Breast epithelium (tissue), 4 donors: ENCODE measurements around the gene TTC22. TPM values are rescaled to one million over a fixed set of nuclear protein-coding genes. Genes with fewer than 3 reads are reported as not detected.

Experiments used
- DNase-seq, 2 donors: peaks; one replicate each; pipeline ENCODE4 v3.0.0-alpha.2; 2019; ENCODE audit warnings: low spot score in 2 of 2
- H3K27ac ChIP-seq, 2 donors: fragments of 200-600 bp; sonication (generic) in 1 of 2; one replicate each; pipeline ENCODE4 v1.5.1; 2016 to 2019; ENCODE audit warnings: mild to moderate bottlenecking in 1 of 2
- H3K27me3 ChIP-seq, 2 donors: fragments of 200-600 bp; sonication (generic) in 1 of 2; one replicate each; pipeline versions ENCODE4 v1.5.1 to v1.6.0; 2017 to 2019; ENCODE audit warnings: control low read depth in 1 of 2, mild to moderate bottlenecking in 1 of 2
- H3K36me3 ChIP-seq: fragments of 200-600 bp; one replicate; pipeline ENCODE4 v1.5.1; 2019
- H3K4me1 ChIP-seq, 2 donors: fragments of 200-600 bp; sonication (generic); one replicate each; pipeline ENCODE4 v1.5.1; 2016 to 2019; ENCODE audit warnings: control low read depth in 1 of 2
- H3K4me3 ChIP-seq, 3 donors: fragments of 200-600 bp; sonication (generic); 1 replicate in 2 of 3; 2 replicates in 1 of 3; pipeline ENCODE4 v1.5.1; 2016 to 2019; ENCODE audit warnings: mild to moderate bottlenecking in 3 of 3, moderate library complexity in 2 of 3
- H3K9me3 ChIP-seq, 2 donors: fragments of 200-600 bp; sonication (generic) in 1 of 2; one replicate each; pipeline ENCODE4 v1.5.1; 2016 to 2019; ENCODE audit warnings: control low read depth in 1 of 2
- CTCF ChIP-seq, 3 donors: fragments of 450-650 bp; IDR thresholded peaks; one replicate each; pipeline ENCODE4 v1.5.1; 2016 to 2017; ENCODE audit warnings: antibody characterized with exemption in 3 of 3, mild to moderate bottlenecking in 3 of 3, moderate library complexity in 3 of 3
- POLR2A ChIP-seq: fragments of 450-650 bp; IDR thresholded peaks from one replicate; pipeline ENCODE4 v1.6.1; 2016; ENCODE audit warnings: antibody characterized with exemption, mild to moderate bottlenecking, moderate library complexity
- POLR2AphosphoS5 ChIP-seq, 3 donors: sonication (generic); formaldehyde crosslinking; IDR thresholded peaks; one replicate each; pipeline ENCODE4 v1.6.1; 2017; ENCODE audit warnings: antibody characterized with exemption in 3 of 3
- intact Hi-C: fragments of 100-400 bp; cut with DNase I; formaldehyde crosslinking; loops from one replicate; pipeline ENCODE4 v1.15.1; 2023; ENCODE audit warnings: low total_unique reads
- total RNA-seq, 3 donors: library from RNA; depleted of rRNA; stranded (reverse); fragments of >200 nt; gene quantifications; one replicate each; pipeline ENCODE4 v1.1.0, GENCODE V29; 2016

TTC22 gene
- 10 to 100 TPM in 1 of 3 donors, 1 to 10 TPM in 1, under 1 TPM in 1; 0.32 to 15.8 (median 7.9) TPM for total RNA-seq

GRCh38 chr1:54800899-54801759 is at the start of gene TTC22:
Gene TTC22, minus strand, starts transcription at chr1:54801323. Its CDS starts 160 bp downstream, at chr1:54801163.
- DNase-seq = peak; percentile 70 to 76
- H3K4me1 ChIP-seq = peaks cover 0 to 7% of the 10 kb centered on the region in 2 donors

GRCh38 chr1:54850737-54851136 is 49.6 kb upstream of the TTC22 start:
- H3K36me3 ChIP-seq = no peaks in the 10 kb centered on the region
- H3K27me3 ChIP-seq = no peaks in the 10 kb centered on the region
- intact Hi-C loops = no loop called here
- H3K9me3 ChIP-seq = no peaks in the 10 kb centered on the region
- H3K4me1 ChIP-seq = no peaks in the 10 kb centered on the region
- no peak for DNase-seq
- H3K27ac ChIP-seq = peak overlapping the region; percentile 12
- TF ChIP-seq POLR2A (no peak), POLR2AphosphoS5 (IDR thresholded peaks at IDR 0.05) (peak in 1 of 3 donors; percentile 29)
- no peak overlapping the region for H3K4me3 ChIP-seq

More at GRCh38 chr1:54800899-54801759, at the start of gene TTC22:
- intact Hi-C loops = loop anchor here (10.0 kb wide), 1 partner anchor 396 kb away; the partner anchor contains the start of gene SSBP3
- TF ChIP-seq CTCF (IDR thresholded peaks at IDR 0.05) = peak in 2 of 3 donors; percentile 17 to 73
- no peak for TF ChIP-seq POLR2A
- peak in 1 of 3 donors; percentile 16 for TF ChIP-seq POLR2AphosphoS5 (IDR thresholded peaks at IDR 0.05)
- peak within 1 kb of the TSS; percentile 78 to 80 for H3K27ac ChIP-seq
- H3K9me3 ChIP-seq = no peaks in the 10 kb centered on the region
- H3K36me3 ChIP-seq = no peaks in the 10 kb centered on the region
- H3K27me3 ChIP-seq = no peaks in the 10 kb centered on the region
- peak within 1 kb of the TSS; percentile 19 to 73 (median 65) for H3K4me3 ChIP-seq

- Histone ChIP-seq H3K27ac (peak overlapping the region in 1 of 2 donors; percentile 23), H3K9me3 (no peaks in the 10 kb centered on the region), H3K4me1 (no peaks in the 10 kb centered on the region), H3K36me3 (no peaks in the 10 kb centered on the region), H3K27me3 (no peaks in the 10 kb centered on the region), H3K4me3 (no peak overlapping the region)
- intact Hi-C loops = no loop called here
- TF ChIP-seq CTCF (IDR thresholded peaks at IDR 0.05) (no peak), POLR2A (no peak)
- DNase-seq = no peak
Measured at GRCh38 chr1:54850069-54850730, 49.1 kb upstream of the TTC22 start.

DNA sequence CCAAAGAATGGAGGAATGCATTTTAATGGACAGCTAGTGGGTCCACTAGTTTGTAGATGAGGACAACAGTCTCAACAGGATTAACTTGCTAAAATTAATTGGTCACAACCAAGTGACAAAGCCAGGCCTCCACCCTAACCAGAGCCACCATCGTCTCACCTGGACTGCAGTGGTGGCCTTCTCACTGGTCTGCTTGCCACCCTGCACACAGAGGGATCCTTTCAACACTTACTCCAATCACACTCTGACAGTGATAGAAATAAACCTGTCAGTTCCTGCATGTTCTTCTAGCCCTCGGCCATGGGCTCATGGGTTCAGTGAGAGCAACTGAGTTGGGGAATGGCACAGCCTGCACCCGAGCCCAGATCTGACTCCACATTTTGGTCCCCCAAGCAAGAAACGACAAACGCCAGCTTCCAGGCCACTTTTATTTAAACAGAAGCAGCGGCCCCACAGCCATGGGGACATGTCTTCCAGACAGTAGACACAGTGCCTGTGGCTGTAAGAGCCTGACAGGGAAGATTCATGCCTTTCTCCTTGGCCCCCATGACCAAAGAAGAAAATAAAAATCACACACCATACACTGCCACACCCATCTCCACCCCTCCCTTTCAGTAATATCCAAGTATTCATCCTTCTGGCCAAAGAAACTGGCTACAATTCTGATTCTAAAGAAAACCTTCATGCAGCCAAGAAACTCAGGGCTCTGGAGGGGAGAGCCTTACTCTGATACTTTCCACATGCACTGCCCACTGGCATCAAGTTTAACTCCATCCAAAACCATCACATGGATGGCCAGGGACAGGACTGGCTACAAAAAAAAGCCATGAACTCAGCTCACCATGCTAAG is 48.3 kb upstream of the TTC22 start:
- Histone ChIP-seq H3K36me3 (no peaks in the 10 kb centered on the region), H3K27me3 (no peaks in the 10 kb centered on the region), H3K27ac (peak overlapping the region in 1 of 2 donors; percentile 23), H3K4me3 (no peak overlapping the region), H3K9me3 (no peaks in the 10 kb centered on the region), H3K4me1 (no peaks in the 10 kb centered on the region)
- intact Hi-C loops = no loop called here
- DNase-seq = no peak
- TF ChIP-seq POLR2A (no peak), POLR2AphosphoS5 (IDR thresholded peaks at IDR 0.05) (no peak), CTCF (IDR thresholded peaks at IDR 0.05) (no peak)
